Hepatic stellate cell (primary cell): ENCODE measurements around the gene POU2F2.
"Not testable (repeated sequence)": the region's sequence is repeated elsewhere in the genome, so short reads cannot be mapped to it uniquely, and the experiment has no call there.

Experiments used
- DNase-seq: peaks from one replicate; pipeline ENCODE4 v3.0.0; 2011; ENCODE audit warnings: low spot score

POU2F2 gene

GRCh38 chr19:42059196-42059595 is 73.0 kb downstream of the POU2F2 start:
- no peak for DNase-seq

DNA sequence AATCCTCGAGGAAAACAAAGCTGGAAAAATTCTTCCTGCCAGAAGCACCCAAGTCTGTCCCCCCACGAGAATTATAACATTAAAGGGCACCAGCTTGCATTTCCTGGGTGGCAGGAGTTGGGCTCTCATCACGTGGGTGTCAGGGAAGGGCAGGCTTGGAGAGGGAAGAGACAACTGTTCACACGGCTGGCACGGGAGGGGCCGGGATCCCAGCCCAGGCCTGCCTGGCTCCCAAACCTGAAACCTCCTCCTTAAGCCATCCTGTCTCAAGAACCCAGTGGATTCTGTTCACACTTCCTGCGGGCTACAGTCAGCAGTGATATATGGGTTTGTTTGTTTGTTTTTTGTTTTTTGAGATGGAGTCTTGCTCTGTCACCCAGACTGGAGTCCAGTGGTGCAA is 74.4 kb downstream of the POU2F2 start:
- DNase-seq = no peak

DNA sequence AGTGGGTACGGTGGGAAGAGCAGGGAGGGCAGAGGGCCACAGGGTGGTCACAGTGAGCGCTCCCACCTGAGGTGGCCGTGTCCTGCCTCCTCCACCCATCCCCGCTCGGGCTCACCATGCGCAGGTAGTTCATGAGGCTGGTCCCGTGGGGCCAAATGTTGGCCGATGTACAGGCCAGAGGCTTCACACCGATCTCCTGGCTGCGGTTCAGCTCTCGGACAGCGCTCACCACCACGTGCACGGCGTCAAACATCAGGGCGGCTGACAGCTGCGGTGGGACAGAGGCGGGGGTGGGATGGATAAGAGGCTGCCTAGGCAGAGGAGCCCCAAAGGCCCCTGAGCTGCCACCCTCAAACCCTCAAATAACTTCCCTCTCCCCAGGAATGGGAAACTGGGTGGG is 78.0 kb downstream of the POU2F2 start:
- no peak for DNase-seq

- no peak for DNase-seq
Measured at GRCh38 chr19:42053037-42053935, 79.0 kb downstream of the POU2F2 start.

- no peak for DNase-seq
Measured at GRCh38 chr19:42052241-42052863, 79.9 kb downstream of the POU2F2 start.

DNA sequence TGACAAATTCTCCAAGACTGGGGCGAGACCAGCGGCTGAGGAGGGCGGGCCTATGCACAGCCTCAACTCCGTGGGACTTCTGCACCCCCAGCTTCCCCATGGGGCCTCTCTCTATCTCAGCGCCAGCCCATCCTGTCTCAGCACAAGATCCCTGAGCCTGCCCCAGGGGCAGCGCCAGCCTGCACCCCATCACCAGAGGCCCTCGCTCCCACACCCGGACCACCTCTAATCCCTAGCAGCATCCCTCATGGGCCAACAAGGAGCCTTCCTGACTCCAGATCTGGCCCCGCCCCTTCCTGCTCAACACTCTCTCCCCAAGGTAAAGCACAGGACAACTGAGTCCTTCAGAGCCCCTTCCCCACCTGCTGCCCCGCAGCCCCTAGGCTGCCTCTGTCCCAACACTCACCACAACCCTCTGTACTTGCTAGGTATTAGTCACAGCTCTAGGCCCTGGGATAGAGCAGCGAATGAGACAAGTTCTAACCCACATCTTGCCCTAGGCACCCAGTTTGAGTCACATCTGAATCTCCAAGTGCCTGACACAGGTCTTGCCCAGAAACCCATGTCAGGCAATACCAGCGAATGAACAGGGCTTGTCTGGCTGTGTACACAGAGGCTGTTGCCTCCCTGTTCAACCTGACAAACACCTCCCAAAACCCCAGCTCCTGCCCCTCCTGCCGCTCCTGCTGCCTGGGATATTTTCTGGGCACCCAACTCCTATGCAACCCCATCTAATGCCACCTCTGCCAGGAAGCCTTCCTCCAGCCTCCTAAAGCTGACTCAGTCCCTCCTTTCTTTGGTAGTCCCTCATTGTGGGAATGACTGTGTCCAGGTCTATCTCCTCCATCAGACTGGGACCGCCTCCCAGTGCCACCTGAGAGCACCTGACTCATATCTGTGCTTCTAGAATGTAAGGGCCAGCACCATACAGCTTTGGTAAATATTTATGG is 80.8 kb downstream of the POU2F2 start:
- no peak for DNase-seq

GRCh38 chr19:42048992-42049391 is 83.3 kb downstream of the POU2F2 start:
- DNase-seq = no peak

DNA sequence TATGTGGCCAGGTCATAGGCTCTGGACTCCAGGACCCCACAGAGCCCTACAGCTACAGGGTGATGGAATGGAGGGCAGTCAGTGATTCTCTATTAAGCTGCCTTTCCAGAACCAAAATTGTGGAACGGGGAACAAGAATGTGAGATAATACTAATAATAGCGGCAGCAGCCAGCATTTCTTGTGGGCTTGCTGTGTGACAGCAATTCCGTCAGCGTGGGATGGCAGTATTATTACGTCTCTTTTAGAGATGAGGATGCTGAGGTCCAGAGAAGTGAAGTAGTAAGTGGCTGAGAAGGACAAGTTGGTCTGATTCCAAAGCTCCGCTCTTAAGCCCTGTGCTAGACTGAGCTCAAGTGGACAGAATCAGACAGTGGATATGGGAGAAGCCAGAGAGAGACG is 86.7 kb downstream of the POU2F2 start:
- no peak for DNase-seq

DNA sequence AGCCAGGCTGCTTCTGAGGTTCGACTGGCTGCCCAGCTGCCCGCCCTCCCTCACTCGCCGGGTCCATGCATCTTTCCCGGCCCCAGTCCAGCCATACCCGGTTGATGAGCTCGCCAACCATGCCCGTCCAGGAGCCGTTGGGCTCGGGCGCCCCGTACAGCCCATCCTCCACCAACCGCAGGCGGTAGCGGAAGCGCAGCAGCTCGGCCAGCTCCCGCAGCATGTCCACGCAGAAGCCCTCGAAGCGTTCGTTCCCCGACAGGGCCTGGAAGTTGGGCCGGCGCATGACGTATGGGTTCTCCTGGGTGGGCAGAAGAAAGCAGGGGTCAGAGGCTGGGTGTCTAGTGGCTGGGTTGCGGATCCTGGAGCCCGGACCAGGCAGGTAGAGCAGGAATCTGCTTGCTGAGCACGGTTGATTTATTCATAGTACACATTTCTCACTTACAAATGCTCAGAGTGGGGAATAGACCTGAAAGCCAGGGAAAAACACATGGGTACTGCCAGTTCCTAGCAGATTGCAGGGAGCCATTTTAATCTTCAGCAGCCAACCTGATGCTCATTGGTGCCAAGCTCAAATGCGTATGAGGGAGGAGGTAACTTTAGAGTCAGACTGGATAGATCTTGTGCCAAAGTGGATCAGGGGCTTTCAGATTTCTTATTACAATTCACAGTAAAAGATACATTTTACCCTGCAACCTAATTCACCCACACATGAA is 89.6 kb downstream of the POU2F2 start:
- no peak for DNase-seq

GRCh38 chr19:42040491-42040890 is 91.8 kb downstream of the POU2F2 start:
- DNase-seq = not testable (repeated sequence)

DNA sequence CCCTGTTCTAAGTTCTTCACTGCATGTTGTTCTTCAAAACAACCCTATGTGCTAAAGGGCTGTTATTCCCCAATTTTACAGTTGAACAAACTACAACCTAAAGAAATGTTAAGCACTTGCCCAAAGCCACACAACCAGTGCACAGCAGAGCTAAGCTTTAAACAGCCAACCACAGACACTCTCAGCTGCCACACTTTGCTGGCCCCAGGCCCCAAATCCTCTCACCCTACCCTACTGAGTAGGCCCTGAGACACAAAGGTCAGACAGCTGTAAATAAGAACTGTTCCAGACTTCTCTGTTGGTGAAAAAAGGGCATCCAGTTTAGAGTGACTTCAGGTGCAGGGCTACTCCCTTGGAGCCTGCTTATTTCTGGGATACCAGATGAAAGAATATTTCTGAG is 92.2 kb downstream of the POU2F2 start:
- DNase-seq = no peak

DNA sequence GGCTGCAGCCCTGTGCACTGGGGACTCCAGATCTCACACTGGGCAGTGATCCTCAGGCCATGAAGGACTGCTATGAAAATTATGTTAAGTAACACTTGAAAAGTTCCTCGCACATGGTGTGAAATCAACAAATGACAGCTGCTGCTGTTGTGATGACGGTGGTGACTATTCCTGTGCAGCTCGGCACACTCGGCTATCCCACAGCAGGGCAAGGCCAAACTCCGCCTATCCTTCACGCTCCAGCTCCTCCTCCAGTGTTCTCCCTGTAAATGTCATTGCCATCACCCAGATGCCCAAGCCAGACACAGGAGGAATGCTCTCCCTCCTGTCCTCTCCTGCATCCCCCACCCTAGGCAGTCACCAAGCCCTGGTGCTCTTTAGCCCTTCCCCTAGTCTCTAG is 93.6 kb downstream of the POU2F2 start:
- DNase-seq = no peak

- no peak for DNase-seq
Measured at GRCh38 chr19:42037649-42038048, 94.6 kb downstream of the POU2F2 start.
